Fibroblast of the aortic adventitia (primary cell): ENCODE data around the gene RFT1. TPM values are rescaled to one million over a fixed set of nuclear protein-coding genes. Genes with fewer than 3 reads are reported as not detected.

Experiments
- DNase-seq: peaks from one replicate; pipeline ENCODE4 v3.0.0-alpha.2; 2010; ENCODE audit warnings: low read depth
- H3K4me3 ChIP-seq: 2 replicates; pipeline ENCODE4 v1.5.1; 2011; ENCODE audit warnings: low read depth, mild to moderate bottlenecking, control low read depth, low read length, moderate library complexity
- total RNA-seq: library from RNA; depleted of rRNA; stranded (reverse); fragments of >200 nt; gene quantifications from 2 replicates; pipeline ENCODE4 v1.2.3, GENCODE V29; 2012; ENCODE audit warnings: low replicate concordance
- TF ChIP-seq, protein P1 (sequence below): IDR thresholded peaks from 2 replicates; pipeline ENCODE4 v1.5.1; 2011; ENCODE audit warnings: mild to moderate bottlenecking, low read length, control low read depth, inconsistent platforms; ENCODE audit not compliant: insufficient read depth

RFT1 gene
- total RNA-seq, 1 donor: 15.4 TPM

DNA sequence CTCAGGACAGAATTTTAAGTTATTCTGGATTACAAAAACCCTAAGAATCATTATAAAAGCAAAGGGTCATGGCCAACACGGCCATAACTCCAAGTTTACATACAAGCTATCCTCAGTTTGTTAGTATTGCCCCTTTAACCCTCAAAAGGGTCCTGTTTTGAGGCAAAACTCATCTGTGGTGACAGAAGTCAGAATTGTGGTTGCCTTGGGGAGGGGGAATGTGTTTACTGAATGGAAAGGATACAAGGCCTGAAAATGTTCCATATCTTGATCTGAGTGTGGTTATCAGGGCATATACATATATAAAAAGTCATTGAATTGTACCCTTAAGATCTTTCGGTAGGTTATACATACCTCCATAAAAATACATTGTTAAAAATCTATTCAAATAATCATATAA, 86.5 kb downstream of the RFT1 start:
- no peak overlapping the region for H3K4me3 ChIP-seq

DNA sequence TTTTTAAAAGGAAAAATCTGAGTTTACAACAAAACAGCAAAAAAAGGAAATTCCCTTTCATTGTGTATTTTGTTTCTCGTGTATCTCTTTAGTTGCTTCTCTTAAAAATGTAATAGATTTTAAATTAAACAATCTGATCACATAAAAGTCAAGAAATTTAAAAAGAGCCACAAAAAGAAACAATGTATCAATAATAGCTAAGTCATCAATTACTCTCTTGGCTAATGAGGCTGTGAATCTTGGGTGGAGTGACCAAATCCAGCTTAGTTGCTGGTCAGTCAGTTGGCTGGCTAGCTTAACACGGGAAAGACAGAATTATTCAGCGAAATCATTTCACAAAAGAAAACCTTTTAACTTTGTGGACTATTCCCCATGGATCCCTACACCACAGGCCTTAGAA, 87.6 kb downstream of the RFT1 start:
- no peak for DNase-seq
- H3K4me3 ChIP-seq: no peak overlapping the region
- TF ChIP-seq, protein P1, sequence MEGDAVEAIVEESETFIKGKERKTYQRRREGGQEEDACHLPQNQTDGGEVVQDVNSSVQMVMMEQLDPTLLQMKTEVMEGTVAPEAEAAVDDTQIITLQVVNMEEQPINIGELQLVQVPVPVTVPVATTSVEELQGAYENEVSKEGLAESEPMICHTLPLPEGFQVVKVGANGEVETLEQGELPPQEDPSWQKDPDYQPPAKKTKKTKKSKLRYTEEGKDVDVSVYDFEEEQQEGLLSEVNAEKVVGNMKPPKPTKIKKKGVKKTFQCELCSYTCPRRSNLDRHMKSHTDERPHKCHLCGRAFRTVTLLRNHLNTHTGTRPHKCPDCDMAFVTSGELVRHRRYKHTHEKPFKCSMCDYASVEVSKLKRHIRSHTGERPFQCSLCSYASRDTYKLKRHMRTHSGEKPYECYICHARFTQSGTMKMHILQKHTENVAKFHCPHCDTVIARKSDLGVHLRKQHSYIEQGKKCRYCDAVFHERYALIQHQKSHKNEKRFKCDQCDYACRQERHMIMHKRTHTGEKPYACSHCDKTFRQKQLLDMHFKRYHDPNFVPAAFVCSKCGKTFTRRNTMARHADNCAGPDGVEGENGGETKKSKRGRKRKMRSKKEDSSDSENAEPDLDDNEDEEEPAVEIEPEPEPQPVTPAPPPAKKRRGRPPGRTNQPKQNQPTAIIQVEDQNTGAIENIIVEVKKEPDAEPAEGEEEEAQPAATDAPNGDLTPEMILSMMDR: no peak

More for the DNA sequence above, 86.5 kb downstream of the RFT1 start:
- TF ChIP-seq, protein P1: no peak
- DNase-seq: no peak

DNA sequence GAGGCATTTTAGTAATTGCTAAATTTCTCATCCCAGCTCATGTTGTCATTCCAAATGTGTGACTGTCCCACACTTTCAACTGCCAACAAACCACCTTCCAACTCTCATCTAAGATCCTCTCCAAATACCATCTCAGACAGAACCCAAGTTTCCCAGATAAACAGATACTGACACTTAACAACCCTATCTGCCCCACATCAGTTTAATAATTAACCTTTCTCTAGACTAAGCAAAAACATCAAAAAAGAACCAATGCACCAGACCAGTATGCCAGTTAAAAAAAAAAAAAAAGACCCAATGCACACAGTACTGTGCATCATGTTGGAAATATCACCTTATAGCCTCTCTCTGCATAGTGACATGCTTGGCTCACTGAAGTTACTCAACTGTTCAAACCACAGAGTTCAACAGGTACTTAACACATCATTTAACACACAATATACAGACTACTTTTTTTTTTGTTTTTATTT, 89.8 kb downstream of the RFT1 start:
- no peak overlapping the region for H3K4me3 ChIP-seq
- TF ChIP-seq, protein P1: no peak
- DNase-seq: no peak

DNA sequence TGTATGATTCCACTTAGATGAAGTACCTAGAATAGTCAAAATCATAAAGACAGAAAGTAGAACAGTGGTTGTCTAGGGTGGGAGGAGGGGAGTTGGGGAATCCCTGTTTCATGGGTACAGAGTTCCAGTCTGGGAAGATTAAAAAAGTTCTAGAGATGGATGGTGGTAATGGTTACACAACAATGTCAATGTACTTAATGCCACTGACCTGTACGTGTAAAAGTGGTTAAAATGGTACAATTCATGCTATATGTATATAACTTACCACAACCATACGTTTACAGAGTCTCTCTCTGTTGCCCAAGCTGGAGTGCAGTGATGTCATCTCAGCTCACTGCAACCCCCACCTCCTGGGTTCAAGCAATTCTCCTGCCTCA, 90.9 kb downstream of the RFT1 start:
- no peak for DNase-seq
- no peak overlapping the region for H3K4me3 ChIP-seq
- TF ChIP-seq, protein P1: no peak

DNA sequence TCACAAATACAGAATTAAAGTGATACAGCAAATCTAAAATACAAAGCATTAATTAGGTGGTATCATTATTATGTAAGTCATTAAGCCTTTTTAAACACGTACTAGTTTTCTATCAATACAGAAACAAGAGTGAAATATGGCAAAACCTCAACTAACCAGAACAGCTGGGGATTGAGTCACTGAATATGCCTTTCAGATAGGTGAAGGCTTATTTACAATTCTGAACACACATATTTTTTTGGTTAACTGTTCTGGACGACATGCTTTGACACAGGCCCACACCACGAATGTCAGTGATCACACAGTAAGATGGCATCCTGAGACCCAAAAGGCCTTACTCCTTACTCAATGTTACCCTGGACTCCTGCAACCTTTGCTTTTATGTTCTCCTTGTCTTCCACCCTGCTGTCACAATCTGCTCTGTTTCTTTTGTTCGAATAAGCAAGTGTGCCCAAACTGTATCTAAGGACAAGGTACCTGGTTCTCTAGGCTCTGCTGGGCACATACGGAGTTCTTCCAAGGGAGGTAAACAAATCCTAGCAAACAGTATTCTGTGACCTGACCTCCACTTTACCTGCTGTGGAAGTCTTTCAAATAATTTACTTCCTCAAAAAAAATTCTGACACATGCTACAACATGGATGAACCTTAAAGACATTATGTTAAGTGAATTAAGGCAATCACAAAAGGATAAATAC, 91.4 kb downstream of the RFT1 start:
- no peak overlapping the region for H3K4me3 ChIP-seq
- TF ChIP-seq, protein P1: no peak

More for the DNA sequence above, 91.4 kb downstream of the RFT1 start:
- DNase-seq: no peak

Other genes starting within 250 kb of the RFT1 start
- 7.8 and 13.1 TPM in 2 replicates for gene STIMATE, start 232.9 kb downstream of the RFT1 start, total RNA-seq
- gene SFMBT1, start 84.4 kb downstream of the RFT1 start, total RNA-seq: 7.5 and 12.5 TPM in 2 replicates
- 1.6 and 2.9 TPM in 2 replicates for gene PRKCD, start 30.8 kb upstream of the RFT1 start, total RNA-seq
- gene TKT, start 125.6 kb upstream of the RFT1 start, total RNA-seq: 265 and 457 TPM in 2 replicates
- 13.1 and 16.4 TPM in 2 replicates for gene DCP1A, start 217.1 kb upstream of the RFT1 start, total RNA-seq